Measurements from ENCODE around the gene PCBP3. TPM values are rescaled to one million over a fixed set of nuclear protein-coding genes. Genes with fewer than 3 reads are reported as not detected.

The PCBP3 gene
- total and polyA plus RNA-seq, 2 donors (not counting 3 experiments of a cell fraction or from before 2014, with no cell fraction given) = 0.06 to 1.1 TPM

DNA sequence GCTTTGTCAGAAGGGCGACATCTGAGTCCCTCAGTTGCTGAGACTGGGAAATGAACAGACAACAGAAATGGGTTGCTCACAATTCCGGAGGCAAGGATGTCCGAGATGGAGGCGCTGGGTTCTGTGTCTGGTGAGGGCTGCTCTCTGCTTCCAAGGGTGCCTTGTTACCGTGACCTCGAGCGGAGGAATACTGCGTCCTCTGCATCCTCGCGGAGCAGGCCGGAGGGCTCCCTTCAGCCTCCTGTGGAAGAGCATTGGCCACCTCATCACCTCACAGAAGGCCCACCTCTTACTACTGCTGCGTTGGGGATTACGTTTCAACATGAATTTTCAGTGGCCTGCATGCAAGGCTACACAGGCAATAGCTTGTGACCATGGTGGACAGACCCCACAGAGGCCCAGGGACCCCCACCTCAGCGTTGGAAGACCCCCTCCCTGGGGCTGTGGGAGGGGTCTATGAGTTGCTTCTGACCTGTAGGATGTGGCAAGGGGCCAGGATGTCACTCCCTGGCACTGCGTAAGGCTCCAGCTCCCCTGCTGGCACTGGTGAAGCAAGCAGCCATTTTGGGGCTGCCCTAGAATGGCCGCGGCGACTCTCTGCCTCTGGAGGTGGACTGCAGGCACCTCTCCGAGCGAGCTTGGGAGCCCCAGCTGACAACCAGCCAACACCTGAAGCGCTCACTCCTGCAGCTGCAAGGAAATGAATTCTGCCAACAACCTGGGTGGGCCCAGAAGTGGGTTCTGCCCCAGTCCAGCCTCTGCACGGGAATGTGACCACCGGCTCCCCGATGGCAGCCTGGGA lies 301.7 kb downstream of the PCBP3 start:
- Histone ChIP-seq H3K4me1 (ENCODE audit: control insufficient read depth, extremely low read depth, insufficient read depth, low read length) (no peaks in the 10 kb centered on the region), H2AFZ (ENCODE audit: low read depth, low read length) (no peak overlapping the region), H3K79me2 (ENCODE audit: control insufficient read depth, insufficient read depth, low read length) (no peaks in the 10 kb centered on the region), H3K27ac (ENCODE audit: insufficient read depth, low read depth, low read length) (no peak overlapping the region), H3K27me3 (ENCODE audit: control insufficient read depth in 2 of 2, insufficient read depth in 2 of 2, low read length in 2 of 2) (no peaks in the 10 kb centered on the region), H3K4me2 (ENCODE audit: insufficient read depth, low read length) (no peak overlapping the region), H3K9ac (replicated peaks; ENCODE audit: extremely low read depth, insufficient read depth, low read length) (no peak overlapping the region), H3K9me3 (replicated peaks; ENCODE audit: control insufficient read depth, insufficient read depth, low read length) (no peaks in the 10 kb centered on the region), H4K20me1 (replicated peaks; ENCODE audit: control insufficient read depth, extremely low read depth, insufficient read depth, low read length) (no peaks in the 10 kb centered on the region), H3K36me3 (ENCODE audit: control insufficient read depth in 2 of 2, extremely low read depth in 1 of 2, insufficient read depth in 2 of 2, low read length in 2 of 2) (no peaks in the 10 kb centered on the region), H3K4me3 (replicated peaks in 1 of 3; ENCODE audit: insufficient read depth in 1 of 3, low read depth in 1 of 3, low read length in 3 of 3) (no peak overlapping the region), H3K9me1 (replicated peaks; ENCODE audit: control insufficient read depth, extremely low read depth, insufficient read depth, low read length) (no peaks in the 10 kb centered on the region)
- dilution Hi-C loops (cut with MboI; ENCODE audit: extremely low pct_ligation_motif_present, low sequenced_read_pairs) (no loop called here), intact Hi-C loops (cut with micrococcal nuclease) (no loop called here)
- FAIRE-seq (no peak), DNase-seq (ENCODE audit: low read depth, low spot score) (no peak)
- CTCF ChIA-PET = no interaction called here
- no peak for TF ChIP-seq MYC (IDR thresholded peaks at IDR 0.05; ENCODE audit: low read depth, low read length)
- no peak for TF ChIP-seq EZH2 (IDR thresholded peaks at IDR 0.05; ENCODE audit: borderline replicate concordance, low read depth, low read length, severe bottlenecking)
- TF ChIP-seq JUN (IDR thresholded peaks at IDR 0.05; ENCODE audit: borderline replicate concordance, insufficient read depth, insufficient read length, low read depth) = no peak
- TF ChIP-seq FOS (IDR thresholded peaks at IDR 0.05; ENCODE audit: borderline replicate concordance, insufficient read depth, low read length) = no peak
- TF ChIP-seq, protein P1, sequence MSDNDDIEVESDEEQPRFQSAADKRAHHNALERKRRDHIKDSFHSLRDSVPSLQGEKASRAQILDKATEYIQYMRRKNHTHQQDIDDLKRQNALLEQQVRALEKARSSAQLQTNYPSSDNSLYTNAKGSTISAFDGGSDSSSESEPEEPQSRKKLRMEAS (IDR thresholded peaks at IDR 0.05; ENCODE audit: insufficient read depth, insufficient read length) = no peak
- no peak for TF ChIP-seq POLR2A (IDR thresholded peaks at IDR 0.05; ENCODE audit: low read depth, low read length)
- TF ChIP-seq, protein P2, sequence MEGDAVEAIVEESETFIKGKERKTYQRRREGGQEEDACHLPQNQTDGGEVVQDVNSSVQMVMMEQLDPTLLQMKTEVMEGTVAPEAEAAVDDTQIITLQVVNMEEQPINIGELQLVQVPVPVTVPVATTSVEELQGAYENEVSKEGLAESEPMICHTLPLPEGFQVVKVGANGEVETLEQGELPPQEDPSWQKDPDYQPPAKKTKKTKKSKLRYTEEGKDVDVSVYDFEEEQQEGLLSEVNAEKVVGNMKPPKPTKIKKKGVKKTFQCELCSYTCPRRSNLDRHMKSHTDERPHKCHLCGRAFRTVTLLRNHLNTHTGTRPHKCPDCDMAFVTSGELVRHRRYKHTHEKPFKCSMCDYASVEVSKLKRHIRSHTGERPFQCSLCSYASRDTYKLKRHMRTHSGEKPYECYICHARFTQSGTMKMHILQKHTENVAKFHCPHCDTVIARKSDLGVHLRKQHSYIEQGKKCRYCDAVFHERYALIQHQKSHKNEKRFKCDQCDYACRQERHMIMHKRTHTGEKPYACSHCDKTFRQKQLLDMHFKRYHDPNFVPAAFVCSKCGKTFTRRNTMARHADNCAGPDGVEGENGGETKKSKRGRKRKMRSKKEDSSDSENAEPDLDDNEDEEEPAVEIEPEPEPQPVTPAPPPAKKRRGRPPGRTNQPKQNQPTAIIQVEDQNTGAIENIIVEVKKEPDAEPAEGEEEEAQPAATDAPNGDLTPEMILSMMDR (IDR thresholded peaks at IDR 0.05; ENCODE audit: extremely low read depth in 1 of 2, insufficient read depth in 1 of 2, low read depth in 1 of 2, low read length in 2 of 2) = no peak
- TF ChIP-seq POLR2AphosphoS5 (IDR thresholded peaks at IDR 0.05; ENCODE audit: insufficient read depth, low read depth, low read length) = no peak
- TF ChIP-seq GATA2 (IDR thresholded peaks at IDR 0.05; ENCODE audit: insufficient read depth, insufficient read length, low read depth, low read length) = no peak
- no TSS peak for BruUV-seq (replicated peaks)
- POLR2A ChIA-PET = no interaction called here

Data from endothelial cell of umbilical vein (primary cell).